HG02610 (cell line): ENCODE results near the gene ADGRL2.

Source experiments
- ATAC-seq: cut with Tn5 transposase; IDR thresholded peaks from one replicate; pipeline ENCODE4 v1.9.1; 2021; ENCODE audit warnings: mild to moderate bottlenecking, moderate library complexity; ENCODE audit not compliant: unreplicated experiment

Gene ADGRL2

GRCh38 chr1:81800695-81801650, at the start of gene ADGRL2:
Gene ADGRL2, plus strand, starts transcription at chr1:81800934. Its CDS starts 36,051 bp downstream, at chr1:81836985.
- no peak for ATAC-seq

DNA sequence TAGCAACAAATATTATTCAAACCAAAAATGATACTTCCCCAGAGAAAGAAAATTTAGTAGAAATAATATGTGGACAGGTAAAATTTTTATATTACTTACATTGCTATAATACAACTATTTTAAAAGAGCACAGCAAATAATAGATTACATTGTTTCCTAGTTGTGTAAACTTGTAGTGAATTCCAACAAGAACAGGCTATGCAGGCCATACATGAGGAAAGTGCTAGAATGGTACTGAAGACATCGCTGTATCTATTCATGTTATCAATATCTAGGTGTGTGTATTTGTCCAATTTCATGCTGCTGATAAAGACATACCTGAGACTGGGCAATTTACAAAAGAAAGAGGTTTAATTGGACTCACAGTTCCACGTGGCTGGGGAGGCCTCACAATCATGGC, 47.9 kb upstream of the ADGRL2 start:
- no peak for ATAC-seq

- ATAC-seq = no peak
Observed at GRCh38 chr1:81754424-81754823, 46.3 kb upstream of the ADGRL2 start.

GRCh38 chr1:81756872-81757271, 43.9 kb upstream of the ADGRL2 start:
- ATAC-seq = no peak

DNA sequence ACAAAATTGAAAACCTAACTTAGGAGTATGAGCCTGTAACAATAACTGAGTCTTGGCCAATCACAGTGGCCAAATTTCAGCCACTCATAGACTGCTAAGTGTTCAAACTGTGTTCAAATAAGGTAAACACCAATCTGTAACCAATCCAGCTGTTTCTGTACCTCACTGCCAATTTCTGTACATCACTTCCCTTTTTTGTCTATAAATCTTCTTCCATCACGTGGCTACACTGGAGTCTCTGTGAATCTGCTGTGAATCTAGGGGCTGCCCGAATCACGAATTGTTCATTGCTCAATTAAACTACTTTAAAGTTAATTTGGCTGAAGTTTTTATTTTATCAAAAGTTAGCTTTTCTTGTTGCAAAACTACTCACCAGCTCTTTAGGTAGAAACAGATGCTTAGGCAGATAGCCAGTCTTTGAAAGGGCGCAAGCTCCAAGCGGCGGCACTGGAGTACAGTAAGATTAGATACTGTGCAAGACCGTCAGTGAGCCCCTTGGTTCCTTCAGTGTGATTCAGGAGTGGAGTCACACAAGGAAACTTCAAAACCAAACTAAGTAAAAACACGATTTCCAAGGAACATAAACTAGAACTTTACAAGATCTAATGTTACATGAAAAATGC, 43.2 kb upstream of the ADGRL2 start:
- ATAC-seq = no peak

DNA sequence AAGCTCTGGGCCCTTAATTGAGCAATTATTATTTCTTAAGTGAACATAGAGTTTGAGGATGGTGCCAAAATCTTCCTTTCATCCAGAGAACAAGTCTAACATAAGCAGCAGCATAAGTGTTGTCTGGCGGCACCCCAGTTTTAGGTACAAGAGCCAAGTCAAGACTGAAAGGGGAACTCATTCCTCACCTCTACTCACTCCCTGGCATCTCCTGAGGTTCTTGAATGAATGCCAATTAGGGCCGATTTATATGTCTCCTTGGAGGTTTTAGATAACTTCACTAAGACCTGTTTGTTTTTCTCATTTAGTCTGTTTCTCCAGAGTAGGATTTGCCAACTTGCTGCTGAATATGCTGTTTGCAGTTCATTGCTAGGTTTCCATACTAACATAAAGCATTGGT, 42.6 kb upstream of the ADGRL2 start:
- no peak for ATAC-seq

DNA sequence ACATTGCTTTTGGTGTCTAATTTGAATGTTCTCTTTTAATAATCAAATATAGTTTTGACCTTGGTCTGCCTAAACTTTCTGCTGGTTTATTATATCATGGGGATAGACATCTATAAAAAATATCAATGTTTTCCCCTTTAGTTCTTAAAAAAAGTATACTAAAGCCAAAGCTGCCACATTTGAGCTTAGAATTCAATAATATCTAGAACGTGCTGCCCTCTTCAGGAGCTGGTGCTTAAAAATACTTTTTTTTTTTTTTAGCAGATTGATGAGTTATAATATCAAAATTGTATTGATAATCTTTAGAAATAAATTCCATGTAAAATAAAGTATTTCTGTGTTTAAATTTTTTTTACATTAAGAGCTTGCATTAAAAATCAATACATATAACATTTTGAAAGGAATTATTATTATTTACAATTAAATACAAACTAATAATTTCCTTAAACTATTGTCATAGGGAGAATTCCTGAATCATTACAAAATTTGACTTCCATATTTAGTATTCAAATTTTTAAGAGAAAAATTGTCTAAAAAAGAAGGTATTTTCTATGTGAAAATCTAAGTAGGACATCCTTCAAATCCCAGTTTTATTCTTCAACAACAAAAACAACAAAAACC, 40.1 kb upstream of the ADGRL2 start:
- no peak for ATAC-seq

GRCh38 chr1:81775510-81775909, 25.2 kb upstream of the ADGRL2 start:
- no peak for ATAC-seq

DNA sequence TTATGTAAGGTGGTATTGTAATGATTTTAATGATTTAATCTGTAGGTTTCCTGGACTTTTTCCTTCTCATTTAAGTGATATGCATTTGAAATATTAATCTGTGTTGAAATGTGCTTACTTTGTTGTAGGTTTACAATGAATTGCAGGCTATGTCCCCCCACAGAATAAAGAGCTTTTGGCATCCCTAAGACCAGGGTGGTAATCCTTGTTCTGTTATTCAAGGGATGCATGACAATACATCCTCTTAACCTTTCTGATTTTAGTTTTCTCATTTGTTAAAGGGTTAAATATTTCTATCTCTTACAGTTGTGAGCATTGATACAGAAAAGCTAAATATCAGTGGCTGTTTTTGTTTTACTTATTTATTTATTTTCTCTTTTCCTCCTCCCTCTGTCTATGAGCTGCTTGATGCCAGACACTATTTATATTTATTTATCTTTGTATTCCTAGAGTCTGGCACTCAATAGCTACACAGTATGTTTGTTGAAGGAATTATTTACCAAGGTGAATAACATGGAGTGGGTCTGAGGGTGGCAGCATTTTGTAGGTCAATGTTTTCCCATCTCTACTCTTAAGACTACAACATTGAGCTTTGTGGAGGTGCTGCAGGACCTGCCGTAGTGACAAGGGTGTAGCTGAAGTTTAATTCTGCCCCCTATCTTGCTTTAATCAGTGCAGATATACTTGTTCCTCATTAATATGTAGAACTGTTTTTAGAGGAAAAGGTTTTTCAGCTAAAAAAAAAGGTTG, 19.9 kb upstream of the ADGRL2 start:
- no peak for ATAC-seq

DNA sequence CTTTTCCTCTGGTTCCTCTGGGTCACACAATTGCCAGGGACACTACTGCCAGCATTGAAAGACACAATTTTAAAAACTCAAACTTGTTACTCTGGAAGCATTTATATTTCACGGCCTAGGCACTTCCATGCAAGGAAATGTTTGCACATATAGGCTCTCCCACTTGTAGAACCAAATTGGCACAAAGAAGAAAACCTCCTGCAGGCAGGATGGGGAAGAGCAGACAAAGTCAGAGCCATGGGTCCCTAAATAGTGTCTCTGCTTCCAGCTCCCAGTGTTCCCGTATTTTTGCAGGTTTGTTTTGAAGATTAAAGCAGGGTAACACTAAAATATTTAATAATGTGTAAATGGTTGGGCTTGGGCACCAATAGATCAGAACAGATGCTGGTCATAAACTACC, 19.0 kb upstream of the ADGRL2 start:
- ATAC-seq = no peak

GRCh38 chr1:81792184-81792583, 8.6 kb upstream of the ADGRL2 start:
- ATAC-seq = no peak

DNA sequence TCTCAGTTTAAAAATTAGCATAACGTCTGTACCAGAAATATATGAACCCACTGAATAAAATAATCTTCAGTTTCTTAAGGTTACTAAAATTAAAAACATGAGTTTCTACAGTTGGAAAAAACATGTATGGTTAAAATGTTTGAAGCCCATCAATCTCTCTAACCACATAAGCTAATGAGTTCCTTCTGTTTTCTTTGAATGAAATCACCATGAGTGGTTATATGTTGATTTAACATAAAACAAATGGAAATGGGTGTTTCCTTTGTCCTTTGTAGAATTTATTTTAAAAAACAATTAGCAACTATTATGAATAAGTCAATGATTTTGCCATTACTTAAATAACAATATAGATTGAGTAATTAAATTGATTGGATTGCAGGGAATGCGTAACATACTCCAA, 3.0 kb upstream of the ADGRL2 start:
- ATAC-seq = no peak

DNA sequence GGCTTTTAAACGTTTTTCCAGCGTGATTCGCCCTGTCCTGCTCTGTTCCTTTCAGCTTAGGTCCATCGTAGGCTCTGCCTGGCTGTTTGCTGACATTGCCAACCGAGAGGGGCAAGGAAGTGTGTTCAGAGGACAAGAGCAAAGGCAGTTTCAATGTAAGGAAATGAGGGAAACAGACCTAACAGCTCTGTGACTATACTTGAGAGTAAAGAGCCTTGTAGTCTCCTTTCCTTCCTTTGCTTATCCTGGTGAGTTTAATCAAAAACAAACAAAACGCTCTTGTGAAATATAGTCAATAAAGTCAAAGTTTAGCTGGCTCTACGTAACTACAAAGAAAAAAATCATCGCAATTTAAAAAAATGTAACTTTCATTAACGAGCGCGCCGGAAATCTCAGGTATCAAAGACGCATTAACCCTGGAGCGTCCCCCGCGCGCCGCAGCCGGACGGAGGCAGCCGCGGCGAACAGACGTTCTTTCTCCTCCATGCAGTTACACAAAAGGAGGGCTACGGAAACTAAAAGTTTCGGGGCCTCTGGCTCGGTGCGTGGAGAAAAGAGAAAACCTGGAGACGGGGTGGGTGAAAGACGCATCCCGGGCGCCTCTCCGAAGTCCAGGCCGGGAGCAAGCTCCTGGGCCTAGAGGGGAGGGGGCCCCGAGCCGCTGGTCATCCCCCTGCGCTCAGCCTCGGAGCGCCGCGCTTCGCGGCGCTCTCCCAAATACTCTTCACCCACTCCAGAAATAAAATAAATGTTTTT, 617 bp upstream of the ADGRL2 start:
- ATAC-seq = no peak

GRCh38 chr1:81801651-81802456, 1.1 kb downstream of the ADGRL2 start:
- no peak for ATAC-seq

- ATAC-seq = no peak
Observed at GRCh38 chr1:81802457-81802706, 1.6 kb downstream of the ADGRL2 start.

GRCh38 chr1:81802707-81803430, 2.1 kb downstream of the ADGRL2 start:
- no peak for ATAC-seq

DNA sequence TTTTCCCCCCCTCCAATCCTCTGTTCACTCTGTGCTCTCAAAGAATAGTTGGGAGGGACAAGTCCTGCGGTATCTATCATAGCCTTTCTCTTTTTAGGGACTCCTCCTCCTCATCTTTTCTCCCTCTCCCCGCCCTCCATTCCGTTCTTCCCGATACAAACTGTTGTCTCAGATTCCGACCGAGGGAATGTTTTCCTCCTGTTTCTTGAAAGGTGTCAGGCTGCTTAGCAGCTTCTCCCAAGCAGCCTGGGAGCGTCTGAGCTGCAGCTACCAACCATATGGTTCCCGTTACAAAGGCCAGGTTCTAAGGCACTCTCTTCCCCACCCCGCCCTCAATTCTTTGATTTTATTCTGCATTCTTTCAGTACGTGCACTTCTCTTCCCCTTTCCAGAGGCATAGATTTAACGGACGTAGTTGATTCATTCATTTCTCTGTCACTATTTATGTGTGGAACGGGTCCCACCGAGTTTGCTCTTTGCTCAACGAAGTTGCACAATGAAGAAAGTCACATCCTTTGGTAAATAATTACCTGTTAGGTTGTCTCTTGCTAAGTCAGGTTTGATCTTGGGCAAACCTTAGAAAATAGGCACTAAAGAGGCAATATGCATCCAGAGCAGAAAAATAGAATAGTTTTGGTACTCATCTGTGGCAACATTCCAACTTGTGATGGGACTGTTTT, 2.8 kb downstream of the ADGRL2 start:
- no peak for ATAC-seq

DNA sequence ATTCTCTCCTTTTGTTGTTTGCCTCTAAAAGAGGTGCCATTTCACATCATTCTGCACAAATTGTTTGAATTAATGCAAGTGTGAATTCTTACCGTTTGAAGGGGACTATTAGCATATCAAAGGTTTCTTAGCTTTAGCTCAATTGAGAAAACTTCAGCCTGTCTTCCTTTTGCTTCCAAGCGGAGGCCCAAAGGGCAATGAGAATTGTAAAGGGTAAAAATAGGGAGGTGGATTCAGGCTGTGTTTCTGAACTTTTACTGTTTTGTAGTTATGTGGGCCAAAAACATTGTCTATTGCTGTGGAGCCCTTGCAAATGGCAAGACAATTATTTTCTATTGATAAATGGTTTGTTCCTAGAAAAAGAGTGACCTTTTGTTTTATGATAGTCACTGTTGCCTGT, 3.6 kb downstream of the ADGRL2 start:
- ATAC-seq = no peak
